RWPE2 (cell line): ENCODE data around the gene ESM1.

ENCODE experiments used
- ATAC-seq: fragments of 200-7000 bp; cut with Tn5 transposase; 3 replicates; pipeline ENCODE4 v1.9.1; 2021; ENCODE audit warnings: low read depth
- DNase-seq: peaks from one replicate; pipeline ENCODE4 v3.0.0-alpha.2; 2020; ENCODE audit warnings: low spot score
- H3K27ac ChIP-seq: fragments of 450-650 bp; 2 replicates; pipeline ENCODE4 v1.5.1; 2017; ENCODE audit warnings: mild to moderate bottlenecking; ENCODE audit not compliant: poor library complexity, severe bottlenecking
- H3K27me3 ChIP-seq: fragments of 250-450 bp; sonication (Bioruptor Pico); 2 replicates; pipeline ENCODE4 v1.5.1; 2021; ENCODE audit warnings: mild to moderate bottlenecking, moderate library complexity; ENCODE audit not compliant: insufficient read depth, poor library complexity, severe bottlenecking
- H3K36me3 ChIP-seq: fragments of 250-450 bp; sonication (Bioruptor Pico); 2 replicates; pipeline ENCODE4 v1.5.1; 2020; ENCODE audit warnings: low read depth, mild to moderate bottlenecking, moderate library complexity
- H3K4me1 ChIP-seq: fragments of 250-450 bp; sonication (Bioruptor Pico); 2 replicates; pipeline ENCODE4 v1.5.1; 2021; ENCODE audit warnings: mild to moderate bottlenecking, moderate library complexity; ENCODE audit not compliant: insufficient read depth, poor library complexity, severe bottlenecking
- H3K4me3 ChIP-seq: fragments of 250-450 bp; sonication (Bioruptor Pico); 2 replicates; pipeline ENCODE4 v1.5.1; 2021; ENCODE audit warnings: mild to moderate bottlenecking, moderate library complexity; ENCODE audit not compliant: severe bottlenecking
- H3K9me3 ChIP-seq: fragments of 250-450 bp; sonication (Bioruptor Pico); 2 replicates; pipeline ENCODE4 v1.5.1; 2021; ENCODE audit warnings: mild to moderate bottlenecking, moderate library complexity; ENCODE audit not compliant: severe bottlenecking
- CTCF ChIP-seq: fragments of 450-650 bp; IDR thresholded peaks from one replicate; pipeline ENCODE4 v1.5.1; 2017; ENCODE audit warnings: mild to moderate bottlenecking, moderate library complexity; ENCODE audit not compliant: poor library complexity, severe bottlenecking

Gene ESM1

DNA sequence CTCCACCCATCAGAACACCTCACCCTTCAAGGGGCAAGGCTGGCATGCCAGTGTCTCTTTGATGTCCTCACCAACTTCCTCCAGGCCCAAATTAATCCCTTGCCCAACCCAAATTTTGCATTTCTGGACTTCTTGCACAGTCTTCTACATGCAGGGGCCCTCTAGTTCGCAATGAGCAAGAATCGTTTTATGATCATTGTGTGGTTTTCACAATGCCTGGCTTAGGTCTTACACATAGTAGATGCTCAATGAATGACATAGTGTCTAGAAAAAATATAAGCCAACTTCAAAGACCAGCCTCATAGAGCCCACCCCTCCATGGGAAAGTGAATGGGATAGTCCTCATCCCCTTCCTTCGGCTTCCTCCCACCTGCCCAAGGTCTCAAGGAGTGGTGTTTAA is 9.8 kb upstream of the ESM1 start:
- TF ChIP-seq CTCF, result no peak
- DNase-seq, result no peak

DNA sequence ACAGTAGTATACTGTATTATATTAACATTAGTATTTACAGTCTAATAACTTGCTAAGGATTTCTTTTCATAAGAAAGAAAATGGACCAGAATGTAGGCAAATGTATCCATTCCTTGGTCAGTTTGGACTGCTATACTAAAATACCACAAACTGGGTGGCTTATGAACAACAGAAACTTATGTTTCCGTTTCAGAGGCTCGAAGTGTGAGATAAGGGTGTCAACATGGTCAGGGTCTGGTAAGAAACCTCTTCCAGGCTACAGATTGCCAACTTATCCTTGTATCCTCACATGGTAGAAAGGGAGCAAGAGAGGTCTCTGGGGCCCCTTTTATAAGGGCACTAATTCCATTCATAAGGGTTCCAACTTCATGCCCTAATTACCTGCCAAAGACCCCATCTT is 9.2 kb upstream of the ESM1 start:
- no peaks in the 10 kb centered on the region for H3K36me3 ChIP-seq
- H3K4me3 ChIP-seq, result no peak overlapping the region
- no peak for TF ChIP-seq CTCF
- H3K27me3 ChIP-seq, result no peaks in the 10 kb centered on the region
- no peak for ATAC-seq
- H3K27ac ChIP-seq, result no peak overlapping the region
- no peaks in the 10 kb centered on the region for H3K9me3 ChIP-seq
- DNase-seq, result no peak
- H3K4me1 ChIP-seq, result peaks cover 13% of the 10 kb centered on the region

More for the DNA sequence above, 9.8 kb upstream of the ESM1 start:
- no peaks in the 10 kb centered on the region for H3K9me3 ChIP-seq
- no peak for ATAC-seq
- no peak overlapping the region for H3K4me3 ChIP-seq
- no peaks in the 10 kb centered on the region for H3K36me3 ChIP-seq
- no peaks in the 10 kb centered on the region for H3K27me3 ChIP-seq
- no peak overlapping the region for H3K27ac ChIP-seq
- H3K4me1 ChIP-seq, result peaks cover 11% of the 10 kb centered on the region

GRCh38 chr5:54993318-54993717 is 7.9 kb upstream of the ESM1 start:
- H3K4me3 ChIP-seq, result no peak overlapping the region
- H3K27ac ChIP-seq, result no peak overlapping the region
- no peak for DNase-seq
- TF ChIP-seq CTCF, result no peak
- H3K9me3 ChIP-seq, result no peaks in the 10 kb centered on the region
- H3K4me1 ChIP-seq, result peaks cover 13% of the 10 kb centered on the region
- H3K27me3 ChIP-seq, result no peaks in the 10 kb centered on the region
- no peak for ATAC-seq
- H3K36me3 ChIP-seq, result no peaks in the 10 kb centered on the region

GRCh38 chr5:54991416-54991815 is 6.0 kb upstream of the ESM1 start:
- DNase-seq (no peak), ATAC-seq (no peak)
- Histone ChIP-seq H3K27me3 (no peaks in the 10 kb centered on the region), H3K27ac (peak overlapping the region; percentile 67), H3K4me3 (no peak overlapping the region), H3K4me1 (peaks cover 13% of the 10 kb centered on the region), H3K36me3 (no peaks in the 10 kb centered on the region), H3K9me3 (no peaks in the 10 kb centered on the region)
- no peak for TF ChIP-seq CTCF

DNA sequence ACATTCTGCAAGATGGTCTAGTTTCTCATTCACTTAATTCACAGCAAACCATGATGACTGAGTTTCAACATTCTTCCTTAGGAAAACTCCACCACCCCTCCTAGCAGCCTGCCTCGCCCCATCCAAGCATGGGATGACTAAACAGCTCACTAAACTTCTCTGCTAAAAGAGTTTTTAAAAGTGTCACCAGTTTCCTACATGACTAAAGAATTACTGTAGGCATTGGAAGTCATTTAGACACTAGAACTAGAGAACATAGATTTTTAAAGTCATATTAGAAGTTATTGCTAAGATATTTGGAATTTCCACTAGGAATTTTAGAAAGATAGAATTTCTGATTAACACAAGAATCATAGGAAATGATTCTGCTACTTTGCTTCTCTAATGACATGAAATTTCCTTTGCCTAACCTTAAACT is 5.5 kb upstream of the ESM1 start:
- Histone ChIP-seq H3K4me3 (no peak overlapping the region), H3K9me3 (no peaks in the 10 kb centered on the region), H3K27me3 (no peaks in the 10 kb centered on the region), H3K36me3 (no peaks in the 10 kb centered on the region), H3K27ac (peak overlapping the region; percentile 67), H3K4me1 (peaks cover 18% of the 10 kb centered on the region)
- TF ChIP-seq CTCF, result no peak
- no peak for DNase-seq
- peak; percentile 87 for ATAC-seq
